Measurements from ENCODE around the gene POLD2. TPM values are rescaled to one million over a fixed set of nuclear protein-coding genes. Genes with fewer than 3 reads are reported as not detected.
A peak's percentile ranks its signal among the peaks of the same experiment; 100 is the strongest.

The POLD2 gene
- total RNA-seq, 5 donors from 2014 or later (not counting 1 experiment from before 2014, with no cell fraction given) = 53.4 to 85.1 (median 72.6) TPM

DNA sequence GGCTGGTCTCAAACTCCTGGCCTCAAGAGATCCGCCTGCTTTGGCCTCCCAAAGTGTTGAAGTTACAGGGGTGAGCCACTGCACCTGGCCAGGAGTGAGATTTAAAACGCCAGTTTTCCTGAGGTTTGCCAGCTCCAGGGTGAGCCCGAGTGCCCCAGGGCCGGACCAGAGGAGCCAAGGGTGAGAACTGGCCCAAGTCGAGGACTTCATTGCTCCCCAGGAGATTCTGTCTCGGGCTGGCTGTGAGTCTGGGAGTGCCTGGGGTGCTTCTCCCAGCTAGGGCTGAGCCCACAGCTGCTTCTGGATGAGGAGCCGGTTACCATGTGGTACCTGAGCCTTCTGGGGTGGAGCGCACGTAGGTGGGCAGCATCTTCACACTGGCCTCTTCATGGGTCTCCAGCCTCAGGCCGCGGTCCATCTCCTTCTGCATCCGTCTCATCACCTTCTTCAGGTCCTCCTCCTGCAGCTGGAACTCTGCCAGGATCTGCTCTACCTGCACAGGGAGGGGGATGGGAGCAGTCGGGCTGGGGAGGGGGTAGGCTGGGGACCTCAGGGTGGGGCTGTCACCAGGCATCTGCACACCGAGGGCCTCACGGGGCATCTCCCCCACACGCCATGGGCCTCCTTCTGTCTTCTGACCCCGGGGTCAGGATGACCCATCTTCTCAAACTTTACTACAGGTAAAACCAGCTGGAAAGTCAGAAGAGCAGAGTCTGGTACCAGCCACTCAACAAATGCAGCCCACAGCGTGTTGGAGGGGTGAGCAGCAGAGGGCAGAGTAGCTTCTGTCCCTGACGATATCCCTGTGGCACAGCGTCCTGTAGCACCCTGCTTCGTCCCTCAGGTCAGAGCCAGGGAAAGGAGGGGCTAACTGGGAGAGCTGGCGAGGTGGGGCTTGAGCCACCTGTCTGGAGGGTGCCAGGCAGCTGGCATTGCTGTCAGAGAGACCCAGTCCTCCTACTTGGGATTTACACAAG is 29.9 kb upstream of the POLD2 start:
- H3K36me3 Mint-ChIP-seq = no peaks in the 10 kb centered on the region
- ATAC-seq (replicated peaks in 1 of 4) = no peak
- no peaks in the 10 kb centered on the region for H3K4me1 ChIP-seq (ENCODE audit: control insufficient read depth in 1 of 2, extremely low read depth in 1 of 2, insufficient read depth in 2 of 2, low read length in 2 of 2)
- H3K4me1 Mint-ChIP-seq = no peaks in the 10 kb centered on the region
- no peaks in the 10 kb centered on the region for H3K27me3 Mint-ChIP-seq
- WGBS (ENCODE audit: insufficient coverage) = 78% methylated on average over 14 of the region's 22 CpGs
- H3K27ac ChIP-seq (ENCODE audit: low read length) = no peak overlapping the region
- CTCF ChIA-PET = interaction anchor here in 1 of 2 donors (0.7 kb wide), 1 partner anchor 209 kb away, joined by 10 read pairs; no protein-coding TSS in a partner anchor
- no peaks in the 10 kb centered on the region for H3K9me3 Mint-ChIP-seq
- no peak overlapping the region for H3K4me3 Mint-ChIP-seq
- DNase-seq = no peak
- H3K27ac Mint-ChIP-seq = no peak overlapping the region
- H3K9me3 ChIP-seq = no peaks in the 10 kb centered on the region
- H3K27me3 ChIP-seq (replicated peaks in 1 of 2; ENCODE audit: control insufficient read depth in 2 of 2, extremely low read depth in 1 of 2, insufficient read depth in 2 of 2, low read length in 1 of 2) = peaks cover 0 to 20% of the 10 kb centered on the region in 2 experiments
- no peak overlapping the region for H3K4me3 ChIP-seq (ENCODE audit: control insufficient read depth in 1 of 2, extremely low read depth in 1 of 2, low read length in 1 of 2)
- no peaks in the 10 kb centered on the region for H3K36me3 ChIP-seq (ENCODE audit: control insufficient read depth in 2 of 2, extremely low read depth in 1 of 2, insufficient read depth in 1 of 2, low read length in 1 of 2)
- POLR2A ChIA-PET = interaction anchor here in 1 of 2 donors (0.6 kb wide), 1 partner anchor 485 kb away, joined by 6 read pairs; no protein-coding TSS in a partner anchor

DNA sequence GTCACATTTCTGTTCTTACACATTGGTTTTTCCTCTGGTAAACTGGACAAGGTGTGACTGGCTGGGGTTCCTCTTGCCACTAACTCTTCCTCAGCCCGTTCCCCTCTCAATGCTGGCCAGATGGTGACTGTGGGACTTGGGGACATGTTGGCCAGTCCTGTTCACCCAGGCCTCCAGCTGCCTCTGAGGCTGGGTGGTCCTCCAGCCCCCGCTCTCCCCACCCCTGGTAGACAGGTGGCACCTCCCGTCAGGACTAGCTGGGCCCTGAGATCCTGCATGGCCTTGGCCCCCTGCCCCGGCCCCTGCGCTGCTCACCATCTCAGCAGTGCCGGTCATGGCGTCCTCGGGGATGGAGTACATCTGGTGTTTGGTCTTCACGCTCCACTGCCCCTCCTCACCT is 28.6 kb upstream of the POLD2 start:
- no peaks in the 10 kb centered on the region for H3K9me3 Mint-ChIP-seq
- no peaks in the 10 kb centered on the region for H3K36me3 Mint-ChIP-seq
- Histone ChIP-seq H3K9me3 (no peaks in the 10 kb centered on the region), H3K36me3 (ENCODE audit: control insufficient read depth in 2 of 2, extremely low read depth in 1 of 2, insufficient read depth in 1 of 2, low read length in 1 of 2) (no peaks in the 10 kb centered on the region), H3K4me3 (ENCODE audit: control insufficient read depth in 1 of 2, extremely low read depth in 1 of 2, low read length in 1 of 2) (no peak overlapping the region), H3K27ac (ENCODE audit: low read length) (no peak overlapping the region), H3K4me1 (ENCODE audit: control insufficient read depth in 1 of 2, extremely low read depth in 1 of 2, insufficient read depth in 2 of 2, low read length in 2 of 2) (no peaks in the 10 kb centered on the region), H3K27me3 (replicated peaks in 1 of 2; ENCODE audit: control insufficient read depth in 2 of 2, extremely low read depth in 1 of 2, insufficient read depth in 2 of 2, low read length in 1 of 2) (peaks cover 0 to 11% of the 10 kb centered on the region in 2 experiments)
- no peaks in the 10 kb centered on the region for H3K4me1 Mint-ChIP-seq
- H3K27ac Mint-ChIP-seq = no peak overlapping the region
- CTCF ChIA-PET = interaction anchor here in 1 of 2 donors (0.7 kb wide), 1 partner anchor 91 kb away, joined by 6 read pairs; no protein-coding TSS in a partner anchor
- H3K4me3 Mint-ChIP-seq = no peak overlapping the region
- DNase-seq (peak in 1 of 35 experiments; percentile 20), ATAC-seq (replicated peaks in 1 of 4) (no peak)
- POLR2A ChIA-PET = no interaction called here
- H3K27me3 Mint-ChIP-seq = no peaks in the 10 kb centered on the region
- 94% methylated on average over 8 of the region's 9 CpGs for WGBS (ENCODE audit: insufficient coverage)

DNA sequence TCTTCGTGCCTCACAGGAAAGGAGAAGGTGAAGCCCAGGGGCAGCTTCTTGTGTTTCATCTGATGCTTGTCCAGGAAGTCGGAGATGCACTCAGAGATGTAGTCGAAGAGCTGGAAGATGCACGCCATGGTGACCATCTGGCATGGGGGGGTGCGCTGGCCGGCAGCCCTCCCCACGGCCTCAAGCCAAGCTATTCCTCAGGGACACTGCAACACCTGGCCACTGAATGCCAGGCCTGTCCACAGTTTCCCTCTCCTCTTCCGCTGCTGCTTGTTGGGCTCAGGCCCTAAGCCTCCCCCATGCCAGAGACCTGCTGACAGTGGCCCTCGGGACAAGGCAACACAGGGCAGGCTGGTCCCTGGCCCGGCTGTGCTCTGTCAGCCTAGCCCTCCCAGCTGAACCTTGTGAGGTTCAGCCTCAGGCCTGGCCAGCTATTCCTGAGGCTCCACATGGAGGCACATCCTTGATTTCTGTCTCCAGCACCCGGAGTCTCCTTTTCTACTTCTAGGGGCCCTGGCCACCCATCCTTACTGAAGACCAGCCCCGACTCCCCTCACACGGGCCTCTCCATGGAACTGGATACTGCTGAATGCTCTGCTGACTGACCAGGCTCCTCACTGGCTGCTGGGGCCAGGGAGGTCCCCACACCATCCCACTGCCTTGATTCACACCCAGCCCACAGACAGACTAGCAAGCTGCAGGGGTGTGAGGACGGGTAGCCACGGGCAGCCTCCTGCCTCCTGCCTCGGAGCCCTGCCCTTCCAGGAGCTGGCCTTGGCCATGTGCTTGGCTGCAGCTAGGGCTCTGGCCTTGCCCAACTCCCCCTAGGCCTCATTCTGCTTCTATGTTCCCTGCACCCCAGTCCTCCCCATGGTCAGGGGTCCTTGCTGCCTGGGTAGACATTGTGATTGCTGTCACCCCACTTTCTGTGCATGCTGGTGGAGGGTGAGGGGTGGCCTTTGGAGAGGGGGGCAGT is 27.9 kb upstream of the POLD2 start:
- Histone ChIP-seq H3K27ac (ENCODE audit: low read length) (no peak overlapping the region), H3K4me3 (ENCODE audit: control insufficient read depth in 1 of 2, extremely low read depth in 1 of 2, low read length in 1 of 2) (no peak overlapping the region), H3K9me3 (no peaks in the 10 kb centered on the region), H3K4me1 (ENCODE audit: control insufficient read depth in 1 of 2, extremely low read depth in 1 of 2, insufficient read depth in 2 of 2, low read length in 2 of 2) (peaks cover 0 to 6% of the 10 kb centered on the region in 2 experiments), H3K27me3 (replicated peaks in 1 of 2; ENCODE audit: control insufficient read depth in 2 of 2, extremely low read depth in 1 of 2, insufficient read depth in 2 of 2, low read length in 1 of 2) (peaks cover 0 to 17% of the 10 kb centered on the region in 2 experiments), H3K36me3 (ENCODE audit: control insufficient read depth in 2 of 2, extremely low read depth in 1 of 2, insufficient read depth in 1 of 2, low read length in 1 of 2) (no peaks in the 10 kb centered on the region)
- Mint-ChIP-seq H3K27me3 (peaks cover 0 to 5% of the 10 kb centered on the region in 2 donors), H3K4me3 (no peak overlapping the region), H3K36me3 (no peaks in the 10 kb centered on the region), H3K4me1 (peaks cover 0 to 3% (median 3%) of the 10 kb centered on the region in 3 donors), H3K9me3 (no peaks in the 10 kb centered on the region), H3K27ac (no peak overlapping the region)
- ChIA-PET POLR2A (no interaction called here), CTCF (no interaction called here)
- WGBS (ENCODE audit: insufficient coverage) = 87% methylated on average over 15 of the region's 16 CpGs
- ATAC-seq (replicated peaks in 1 of 4) = no peak
- no peak for DNase-seq

DNA sequence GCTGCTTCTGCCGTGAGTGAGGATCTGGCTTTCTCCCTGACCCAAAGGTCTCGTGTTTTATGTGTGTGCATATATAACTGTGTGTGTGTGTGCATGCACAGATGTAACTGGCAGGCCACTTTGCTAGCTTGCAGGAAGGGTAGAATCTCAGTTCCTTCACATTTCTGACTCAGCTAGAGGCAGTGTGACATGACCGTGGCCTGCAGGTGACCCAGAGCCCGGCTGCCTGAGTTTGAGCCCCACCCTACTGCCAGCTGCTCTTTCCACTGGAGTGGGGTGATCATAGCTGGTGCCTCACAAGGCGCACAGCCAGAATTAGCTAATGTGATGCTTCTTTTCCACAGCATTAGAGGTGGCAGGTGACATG is 27.1 kb upstream of the POLD2 start:
- Histone ChIP-seq H3K9me3 (no peaks in the 10 kb centered on the region), H3K4me3 (ENCODE audit: control insufficient read depth in 1 of 2, extremely low read depth in 1 of 2, low read length in 1 of 2) (no peak overlapping the region), H3K36me3 (ENCODE audit: control insufficient read depth in 2 of 2, extremely low read depth in 1 of 2, insufficient read depth in 1 of 2, low read length in 1 of 2) (no peaks in the 10 kb centered on the region), H3K27me3 (replicated peaks in 1 of 2; ENCODE audit: control insufficient read depth in 2 of 2, extremely low read depth in 1 of 2, insufficient read depth in 2 of 2, low read length in 1 of 2) (peaks cover 0 to 20% of the 10 kb centered on the region in 2 experiments), H3K27ac (ENCODE audit: low read length) (no peak overlapping the region), H3K4me1 (ENCODE audit: control insufficient read depth in 1 of 2, extremely low read depth in 1 of 2, insufficient read depth in 2 of 2, low read length in 2 of 2) (peaks cover 4 to 13% of the 10 kb centered on the region in 2 experiments)
- Mint-ChIP-seq H3K27ac (no peak overlapping the region), H3K36me3 (no peaks in the 10 kb centered on the region), H3K27me3 (peaks cover 0 to 6% of the 10 kb centered on the region in 2 donors), H3K4me3 (no peak overlapping the region), H3K9me3 (no peaks in the 10 kb centered on the region), H3K4me1 (peaks cover under 1 to 7% (median 4%) of the 10 kb centered on the region in 3 donors)
- ChIA-PET POLR2A (no interaction called here), CTCF (no interaction called here)
- 63% methylated on average over 3 of the region's 5 CpGs for WGBS (ENCODE audit: insufficient coverage)
- DNase-seq (no peak), ATAC-seq (replicated peaks in 1 of 4) (no peak)

DNA sequence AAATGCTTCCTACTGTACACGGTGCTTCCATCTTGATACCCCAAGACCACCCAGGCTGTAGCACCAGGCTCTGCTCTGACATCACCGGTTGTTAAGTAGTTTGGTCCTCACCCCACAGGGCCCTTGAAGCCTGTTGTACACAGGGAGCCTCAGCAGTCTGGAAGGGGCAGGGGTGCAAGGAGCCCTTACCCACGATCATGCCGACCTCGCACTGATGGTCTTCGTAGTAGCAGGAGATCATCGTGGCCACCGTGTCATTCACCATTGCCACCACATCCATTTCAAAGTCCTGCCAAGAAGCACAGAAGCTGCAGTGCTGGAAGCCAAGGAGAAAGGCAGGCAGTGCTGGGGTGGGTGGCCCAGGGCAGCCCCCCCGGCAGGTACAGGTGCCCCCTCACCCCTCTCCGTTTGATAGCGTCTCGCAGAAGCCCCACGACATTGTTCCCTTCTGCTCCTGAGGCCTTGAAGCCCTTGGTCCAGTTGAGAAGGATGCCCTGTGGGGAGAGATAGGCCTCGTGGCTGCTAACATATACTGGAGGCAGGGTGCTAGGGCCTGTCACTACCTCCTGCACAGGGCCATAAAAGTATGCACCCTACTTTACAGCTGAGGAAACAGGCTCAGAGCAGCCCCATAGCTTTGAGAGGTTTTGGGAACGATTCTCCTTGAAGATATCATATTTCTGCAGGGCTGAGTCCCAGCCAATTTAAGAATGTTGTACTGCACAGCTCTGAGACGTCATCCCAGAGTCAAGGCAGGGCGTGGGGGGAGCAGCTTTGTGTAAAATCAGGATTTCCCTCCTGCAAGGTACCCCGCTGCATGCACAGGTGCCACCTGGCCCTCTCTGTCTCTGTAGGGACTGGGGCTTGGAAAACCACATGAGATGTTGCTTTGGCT is 26.5 kb upstream of the POLD2 start:
- peaks cover 0 to 11% of the 10 kb centered on the region in 2 donors for H3K27me3 Mint-ChIP-seq
- H3K9me3 ChIP-seq = no peaks in the 10 kb centered on the region
- ChIA-PET POLR2A (no interaction called here), CTCF (no interaction called here)
- 93% methylated on average over 8 of the region's 18 CpGs for WGBS (ENCODE audit: insufficient coverage)
- H3K4me1 Mint-ChIP-seq = peaks cover 6 to 11% (median 10%) of the 10 kb centered on the region in 3 donors
- H3K36me3 Mint-ChIP-seq = no peaks in the 10 kb centered on the region
- H3K4me1 ChIP-seq (ENCODE audit: control insufficient read depth in 1 of 2, extremely low read depth in 1 of 2, insufficient read depth in 2 of 2, low read length in 2 of 2) = peaks cover 4 to 19% of the 10 kb centered on the region in 2 experiments
- H3K27me3 ChIP-seq (replicated peaks in 1 of 2; ENCODE audit: control insufficient read depth in 2 of 2, extremely low read depth in 1 of 2, insufficient read depth in 2 of 2, low read length in 1 of 2) = peaks cover 0 to 21% of the 10 kb centered on the region in 2 experiments
- no peaks in the 10 kb centered on the region for H3K9me3 Mint-ChIP-seq
- H3K27ac Mint-ChIP-seq = no peak overlapping the region
- DNase-seq (no peak), ATAC-seq (replicated peaks in 1 of 4) (no peak)
- H3K27ac ChIP-seq (ENCODE audit: low read length) = no peak overlapping the region
- H3K36me3 ChIP-seq (ENCODE audit: control insufficient read depth in 2 of 2, extremely low read depth in 1 of 2, insufficient read depth in 1 of 2, low read length in 1 of 2) = no peaks in the 10 kb centered on the region
- no peak overlapping the region for H3K4me3 ChIP-seq (ENCODE audit: control insufficient read depth in 1 of 2, extremely low read depth in 1 of 2, low read length in 1 of 2)
- H3K4me3 Mint-ChIP-seq = no peak overlapping the region
